Muscle of arm (tissue), 12 donors: ENCODE data around the gene CSF1. TPM values are rescaled to one million over a fixed set of nuclear protein-coding genes. Genes with fewer than 3 reads are reported as not detected.
"Not testable (repeated sequence)": the region's sequence is repeated elsewhere in the genome, so short reads cannot be mapped to it uniquely, and the experiment has no call there.

Source experiments
- DNase-seq: peaks from one replicate; pipeline ENCODE4 v3.0.0-alpha.2; 2013
- polyA plus RNA-seq, 12 donors: library from polyadenylated mRNA; unstranded; fragments of 120-200 nt; gene quantifications; one replicate each; pipeline ENCODE4 v1.2.1, GENCODE V29; 2013; ENCODE audit not compliant: insufficient read length in 12 of 12

CSF1 gene
- polyA plus RNA-seq, 12 donors = 6.0 to 17.8 (median 8.8) TPM; not detected in 1

DNA sequence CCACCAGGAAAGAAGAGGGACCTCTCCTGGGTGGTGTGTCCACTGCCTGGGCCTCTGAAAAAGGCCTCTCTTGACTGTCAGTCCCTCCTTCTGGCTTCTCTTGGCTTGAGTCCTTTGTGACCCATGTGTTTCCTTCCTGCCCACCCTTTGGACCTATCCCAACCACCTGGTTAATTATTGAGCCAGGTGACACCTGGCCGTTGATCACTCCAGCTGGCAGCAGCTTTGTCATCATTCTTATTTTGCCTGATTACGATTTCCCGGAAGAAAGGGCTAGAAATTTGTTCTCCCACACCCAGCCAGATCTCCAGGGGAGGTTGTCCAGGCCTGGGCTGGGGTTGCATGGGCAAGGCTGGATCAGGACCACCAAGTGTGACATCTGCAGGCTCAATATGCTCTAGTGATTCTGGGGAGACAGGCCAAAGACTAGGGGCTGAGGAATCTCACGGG lies 24.8 kb downstream of the CSF1 start:
- DNase-seq = no peak

DNA sequence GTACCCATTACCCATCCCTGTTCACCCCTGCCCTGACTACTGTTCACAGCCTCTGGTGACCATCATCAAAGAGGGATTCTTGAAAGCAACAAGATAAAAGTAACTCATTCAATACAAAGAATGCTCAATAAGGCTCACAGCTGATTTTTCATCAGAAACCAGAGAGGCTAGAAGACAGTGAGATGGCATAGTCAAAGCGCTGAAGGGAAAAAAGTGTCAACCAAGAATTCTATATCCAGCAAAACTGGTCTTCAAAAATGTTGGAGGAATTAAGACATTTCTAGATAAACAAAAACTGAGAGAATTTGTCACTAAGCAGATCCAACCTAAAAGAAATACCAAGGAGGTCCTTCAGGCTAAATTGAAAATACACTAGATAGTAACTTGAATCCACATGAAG lies 27.1 kb downstream of the CSF1 start:
- no peak for DNase-seq

DNA sequence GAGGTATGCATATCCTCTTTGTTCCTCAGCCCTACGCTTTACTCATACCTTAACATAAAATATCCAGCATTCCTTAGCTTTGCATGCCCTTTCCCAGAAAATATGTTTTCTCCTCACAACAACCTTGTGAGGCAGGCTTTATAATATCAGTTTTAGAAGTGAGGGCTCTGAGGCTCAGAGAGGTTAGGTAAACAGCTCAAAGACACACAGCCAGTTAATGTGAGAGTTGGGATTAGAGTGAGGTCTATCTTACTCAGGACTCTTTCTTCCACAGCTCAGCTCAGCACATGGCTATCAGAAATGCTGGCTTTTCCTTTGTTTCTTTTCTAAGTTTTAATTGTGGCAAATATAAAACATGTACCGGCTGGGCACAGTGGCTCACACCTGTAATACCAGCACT lies 27.9 kb downstream of the CSF1 start:
- no peak for DNase-seq

DNA sequence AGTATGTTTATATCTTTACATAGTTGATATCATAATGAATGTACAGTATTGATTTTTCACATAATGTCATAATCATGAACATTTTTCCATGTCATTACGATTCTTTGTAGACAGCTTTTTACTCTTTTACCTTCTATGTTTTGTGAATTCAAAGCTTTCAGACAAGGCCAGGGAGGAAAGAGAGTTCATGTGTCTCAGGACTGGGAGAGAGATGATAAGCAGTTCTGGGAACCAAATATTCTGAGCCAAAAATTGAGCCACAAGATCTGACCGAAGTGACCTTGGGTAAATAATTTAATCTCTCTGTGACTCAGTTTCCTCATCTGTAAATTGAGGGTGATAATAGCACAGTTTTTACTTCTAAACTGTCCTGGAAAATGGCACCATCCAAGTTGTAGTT lies 31.8 kb downstream of the CSF1 start:
- DNase-seq = no peak

DNA sequence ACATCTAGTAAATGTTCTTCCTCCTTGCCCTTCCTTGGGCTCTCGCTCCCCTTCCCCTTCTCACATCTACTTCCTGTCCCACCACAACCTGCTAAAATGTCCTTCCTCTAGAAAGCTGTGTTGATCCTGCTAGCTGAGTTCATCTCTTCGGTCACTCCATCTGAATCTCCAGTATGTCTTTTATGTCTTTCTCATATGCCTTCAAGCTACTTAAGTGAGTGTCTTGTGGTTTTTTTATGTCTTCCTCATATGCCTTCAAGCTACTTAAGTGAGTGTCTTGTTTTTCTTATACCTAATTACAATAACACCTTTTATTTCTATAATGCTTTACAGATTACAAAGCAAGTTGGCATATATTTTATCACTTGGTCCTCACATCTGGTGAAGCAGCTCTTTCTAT lies 33.9 kb downstream of the CSF1 start:
- no peak for DNase-seq

DNA sequence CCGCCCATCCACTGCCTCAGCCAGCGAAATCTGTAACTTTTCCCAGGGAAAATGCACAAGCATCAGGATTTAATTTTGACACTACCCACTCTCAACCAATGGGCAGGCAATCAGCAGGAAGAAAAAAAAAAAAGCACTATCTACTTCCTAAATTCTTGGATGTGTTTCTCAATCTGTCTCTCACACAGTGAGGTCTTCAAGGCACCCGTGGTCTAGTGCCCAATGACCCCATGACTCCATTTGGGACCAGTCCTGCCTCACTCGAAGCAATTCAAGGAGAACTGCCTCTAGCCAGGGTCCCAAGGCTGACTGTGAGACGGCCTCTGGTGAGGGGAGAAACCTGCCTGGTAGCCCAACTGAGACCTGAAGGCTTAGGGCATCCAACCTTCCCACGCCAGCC lies 35.9 kb downstream of the CSF1 start:
- no peak for DNase-seq

DNA sequence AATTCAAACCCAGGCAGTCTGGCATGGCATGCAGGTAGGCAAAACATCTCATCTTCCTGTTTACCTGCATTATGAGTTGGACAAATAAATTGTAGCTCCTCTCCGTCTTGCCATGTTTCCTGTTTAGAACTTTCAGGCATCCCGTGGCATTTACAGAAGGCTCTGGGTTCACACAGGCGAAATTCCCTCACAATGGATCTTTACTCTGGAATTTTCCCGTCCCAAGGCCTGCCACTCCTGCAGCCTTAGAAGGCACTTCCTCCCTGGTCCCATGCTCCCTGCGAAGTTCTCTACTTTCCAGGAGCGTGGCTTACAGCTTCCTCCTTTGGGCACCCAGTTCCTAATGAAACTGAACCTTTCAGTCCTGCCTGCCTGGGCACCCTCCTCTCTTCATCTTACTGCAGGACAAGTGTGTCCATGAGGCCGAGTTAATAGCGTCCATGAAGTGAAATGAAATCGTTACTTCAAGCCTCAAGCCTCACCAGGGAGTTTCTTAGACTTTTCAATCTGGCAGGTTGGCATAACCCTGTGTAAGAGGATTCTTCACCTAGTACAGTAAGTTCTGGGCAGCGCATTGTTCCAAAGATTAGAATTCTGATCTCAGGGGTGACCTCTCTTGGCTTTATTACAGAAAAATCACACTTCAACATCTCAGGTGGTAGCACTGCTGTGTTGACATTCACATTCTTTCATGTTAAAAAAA lies 37.1 kb downstream of the CSF1 start:
- no peak for DNase-seq

DNA sequence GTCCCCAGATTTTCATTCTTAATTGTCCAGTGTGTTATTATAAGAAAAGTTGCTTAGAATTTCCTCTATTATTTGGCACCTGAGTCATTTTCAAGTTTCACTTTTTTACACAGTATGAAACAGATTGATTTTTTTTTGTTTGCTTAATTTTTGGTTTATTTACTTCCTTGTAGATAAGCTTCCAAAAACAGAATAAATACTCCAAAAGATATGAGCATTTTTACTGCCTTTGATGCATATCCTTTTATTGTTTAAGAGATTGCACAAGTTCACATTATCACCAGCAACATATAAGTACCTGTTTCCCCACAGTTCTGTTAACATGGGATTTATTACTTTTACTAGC lies 37.6 kb downstream of the CSF1 start:
- no peak for DNase-seq

DNA sequence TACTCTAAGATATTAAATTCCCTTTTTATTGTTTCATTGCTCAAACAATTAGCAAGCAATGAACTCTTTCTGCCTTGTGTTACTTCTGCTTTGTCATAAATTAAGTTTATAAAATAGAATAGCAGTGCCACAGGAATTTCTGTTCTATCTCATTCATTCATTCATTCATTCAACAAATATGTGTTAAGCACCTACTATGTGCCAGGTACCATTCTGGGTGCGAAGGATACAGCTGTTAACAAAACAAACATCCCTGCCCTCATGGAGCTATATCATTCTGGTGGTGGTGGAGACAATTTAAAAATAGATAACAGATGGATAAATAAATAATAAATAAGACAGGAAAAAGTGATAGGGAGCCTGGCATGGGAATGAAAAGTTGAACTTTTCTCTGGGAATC lies 39.4 kb downstream of the CSF1 start:
- no peak for DNase-seq

DNA sequence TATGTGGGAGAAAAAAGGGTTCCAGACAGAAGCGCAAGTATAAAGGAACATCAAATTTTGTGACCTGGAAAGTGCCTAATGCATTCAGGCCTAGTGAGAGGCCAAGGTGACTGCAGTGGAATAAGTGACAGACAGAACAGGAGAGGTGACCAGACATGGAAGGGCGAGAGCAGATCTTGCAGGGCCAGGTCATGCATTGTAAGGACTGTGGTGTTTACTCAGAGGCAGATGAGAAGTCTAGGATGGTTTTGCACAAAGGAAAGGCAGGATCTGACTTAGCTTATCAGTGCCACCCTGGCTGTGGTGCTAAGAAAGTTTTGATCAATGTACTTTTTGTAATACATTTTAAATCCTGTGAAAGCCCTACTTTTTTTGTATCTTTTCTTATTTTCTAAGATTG lies 39.9 kb downstream of the CSF1 start:
- no peak for DNase-seq

DNA sequence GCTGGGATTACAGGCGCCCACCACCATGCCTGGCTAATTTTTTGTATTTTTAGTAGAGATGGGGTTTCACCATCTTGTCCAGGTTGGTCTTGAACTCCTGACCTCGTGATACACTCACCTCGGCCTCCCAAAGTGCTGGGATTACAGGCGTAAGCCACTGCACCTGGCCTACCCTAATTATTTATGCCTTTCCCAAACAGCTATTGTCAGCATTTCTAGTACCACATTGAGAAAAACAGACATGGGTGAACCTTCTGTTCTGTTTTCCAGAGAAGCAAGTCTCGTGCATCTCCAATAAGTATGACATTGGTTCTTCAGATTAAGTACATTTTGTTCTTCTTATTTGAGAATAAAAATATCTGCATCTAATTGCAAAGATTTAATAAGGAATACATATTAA lies 40.9 kb downstream of the CSF1 start:
- not testable (repeated sequence) for DNase-seq

DNA sequence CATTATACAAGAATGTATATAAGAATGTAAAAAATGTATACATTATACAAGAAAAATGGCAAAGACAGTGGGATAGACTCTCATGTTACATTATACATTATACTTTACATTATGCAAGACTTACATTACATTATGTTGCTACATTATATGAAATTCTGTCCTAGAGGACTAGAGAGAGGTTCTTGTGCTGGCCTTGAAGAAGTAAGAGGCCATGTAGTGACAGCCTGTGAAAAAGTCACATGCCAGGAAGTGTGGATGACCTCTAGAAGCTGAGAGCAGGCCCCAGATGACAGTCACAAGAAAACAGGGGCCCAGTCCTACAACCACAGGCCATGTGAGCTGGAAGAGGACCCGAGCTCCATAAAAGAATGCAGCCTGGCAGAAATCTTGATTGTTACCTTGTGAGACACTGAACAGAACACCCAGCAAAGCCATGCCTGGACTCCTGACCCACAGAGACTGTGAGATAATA lies 43.4 kb downstream of the CSF1 start:
- DNase-seq = no peak

DNA sequence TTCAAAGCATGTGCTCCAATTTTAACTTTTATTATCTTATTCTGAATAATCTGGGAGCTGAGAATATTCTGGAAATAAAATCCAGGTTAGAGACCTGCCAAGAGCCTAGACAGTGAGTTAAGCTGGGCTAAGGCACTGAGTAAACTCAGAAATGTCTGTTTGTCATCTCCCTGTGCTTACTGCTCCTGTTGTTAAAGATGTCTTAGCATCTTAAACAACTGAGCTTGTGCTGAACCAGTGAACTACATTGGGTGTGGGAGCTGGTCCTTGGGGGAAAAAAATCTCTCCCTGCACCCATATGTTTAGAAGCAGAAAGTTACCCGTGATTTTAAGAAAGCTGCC lies 49.0 kb downstream of the CSF1 start:
- DNase-seq = no peak

DNA sequence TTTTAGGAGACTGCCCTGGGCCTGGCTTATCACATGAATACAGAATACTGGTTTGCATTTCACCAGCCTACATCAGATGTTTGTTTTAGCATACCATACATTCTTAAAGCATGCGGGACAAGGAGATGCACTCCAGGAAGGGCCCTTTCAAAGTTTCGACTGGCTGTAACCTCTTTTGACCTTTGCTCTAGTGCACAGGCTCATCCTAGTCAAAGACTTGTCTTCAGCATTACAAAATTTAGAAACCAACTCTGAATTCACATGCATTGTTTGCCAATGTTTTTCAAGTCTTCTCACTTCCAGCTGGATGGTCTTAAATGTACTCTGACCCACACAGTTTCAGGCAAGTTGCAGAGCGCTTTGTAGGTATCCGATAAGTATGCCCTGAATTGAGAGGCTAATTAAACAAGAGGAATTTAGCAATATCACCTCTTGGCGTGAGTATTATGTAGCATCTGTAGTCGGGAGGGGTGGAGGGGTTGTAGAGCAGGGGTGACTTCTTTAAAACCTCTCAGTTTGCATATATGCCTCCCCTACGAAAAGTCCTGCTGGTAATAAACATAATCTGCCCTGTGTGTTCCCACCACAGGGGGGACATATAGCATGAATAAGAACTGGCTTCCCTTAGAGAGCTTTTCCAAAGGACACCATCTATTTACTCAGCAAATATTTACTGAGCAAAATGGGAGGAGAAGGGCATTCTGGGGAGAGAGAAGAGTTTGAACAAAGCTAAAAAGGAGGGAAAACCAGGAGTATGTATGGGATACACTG lies 49.5 kb downstream of the CSF1 start:
- DNase-seq = no peak

DNA sequence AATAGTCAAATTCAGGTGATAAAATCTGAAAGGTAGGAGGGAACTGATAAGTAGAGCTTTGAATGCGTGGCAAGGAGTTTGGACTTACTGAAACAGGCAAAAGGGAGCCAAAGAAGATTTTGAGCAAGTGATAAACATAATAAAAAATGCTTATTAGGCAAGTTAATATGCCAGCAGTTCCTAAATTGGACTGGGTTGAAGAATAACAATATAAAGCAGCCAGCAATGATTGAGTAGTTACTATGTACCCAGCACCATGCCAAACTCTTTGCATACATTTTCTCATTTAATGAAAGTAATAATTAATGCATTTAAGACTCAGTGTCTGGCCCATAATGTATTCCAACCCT lies 50.1 kb downstream of the CSF1 start:
- DNase-seq = no peak

DNA sequence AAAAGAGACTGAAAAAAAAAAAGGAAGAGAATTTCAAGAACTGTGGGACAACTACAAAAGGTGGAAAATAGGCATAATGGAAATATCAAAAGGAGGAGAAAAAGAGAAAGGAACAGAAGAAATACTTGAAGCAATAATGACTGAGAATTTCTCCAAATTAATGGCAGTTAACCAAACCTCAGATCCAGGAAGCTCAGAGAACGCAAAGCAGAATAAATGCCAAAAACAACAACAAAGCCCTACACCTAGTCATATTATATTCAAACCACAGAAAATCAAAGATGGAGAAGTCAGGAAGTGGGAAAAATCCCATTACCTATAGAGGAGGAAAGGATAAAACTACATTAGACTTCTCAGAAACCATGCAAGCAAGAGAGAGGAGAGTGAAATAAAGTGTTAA lies 53.2 kb downstream of the CSF1 start:
- no peak for DNase-seq

DNA sequence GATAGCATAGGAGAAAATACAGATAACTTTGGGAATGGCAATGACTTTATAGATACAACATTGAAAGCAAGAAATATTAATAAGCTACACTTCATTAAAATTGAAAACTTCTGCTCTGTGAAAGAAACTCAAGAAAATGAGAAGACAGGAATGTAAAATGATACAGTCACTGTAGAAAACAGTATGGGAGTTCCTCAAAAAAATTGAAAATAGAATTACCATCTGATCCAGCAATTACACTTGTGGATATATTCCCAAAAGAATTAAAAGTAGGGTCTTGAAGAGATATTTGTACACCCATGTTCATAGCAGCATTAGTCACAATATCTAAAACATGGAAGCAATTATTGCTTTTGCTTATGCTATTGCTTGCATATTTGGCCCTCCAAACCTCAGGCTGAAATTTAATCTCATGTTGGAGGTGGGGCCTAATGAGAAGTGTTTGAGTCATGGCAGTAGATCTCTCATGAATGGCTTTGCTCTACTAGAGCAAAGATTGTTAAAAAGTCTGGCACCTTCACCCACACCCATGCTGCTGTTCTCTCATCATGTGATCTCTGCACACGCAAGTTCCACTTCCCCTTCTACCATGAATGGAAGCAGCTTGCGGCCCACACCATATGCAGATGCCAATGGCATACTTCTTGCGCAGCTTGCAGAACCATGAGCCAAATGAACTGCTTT lies 58.6 kb downstream of the CSF1 start:
- DNase-seq = no peak

DNA sequence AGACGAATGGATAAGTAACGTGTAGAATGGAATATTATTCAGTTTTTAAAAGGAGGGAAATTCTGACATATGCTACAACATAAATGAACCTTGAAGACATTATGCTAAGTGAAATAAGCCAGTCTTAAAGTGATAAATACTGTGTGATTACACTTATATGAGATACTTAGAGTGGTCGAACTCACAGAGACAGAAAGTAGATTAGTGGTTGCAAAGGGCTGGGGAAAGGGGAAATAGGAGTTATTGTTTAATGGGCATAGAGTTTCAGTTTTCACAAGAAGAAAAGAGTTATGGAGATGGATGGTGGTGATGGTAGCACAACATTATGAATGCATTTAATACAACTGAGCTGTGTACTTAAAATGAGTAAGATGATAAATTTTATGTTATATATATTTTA lies 59.3 kb downstream of the CSF1 start:
- DNase-seq = no peak

DNA sequence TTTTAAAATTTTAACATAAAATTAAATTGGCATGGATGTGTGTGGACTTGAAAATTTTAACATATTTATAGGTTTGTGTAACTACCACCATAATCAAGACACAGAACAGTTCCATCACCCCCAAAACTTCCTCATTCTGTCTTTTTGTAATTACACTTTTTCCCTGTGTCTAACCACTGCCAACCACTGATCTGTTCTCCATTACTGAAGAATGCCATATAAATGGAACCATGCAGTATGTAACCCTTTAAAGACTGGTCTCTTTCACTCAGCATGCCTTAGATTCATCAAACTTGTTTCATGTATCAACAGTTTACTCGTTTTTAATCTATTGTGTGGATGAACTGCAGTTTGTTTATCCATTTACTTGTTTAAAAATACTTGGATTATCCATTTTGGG lies 60.9 kb downstream of the CSF1 start:
- DNase-seq = no peak

DNA sequence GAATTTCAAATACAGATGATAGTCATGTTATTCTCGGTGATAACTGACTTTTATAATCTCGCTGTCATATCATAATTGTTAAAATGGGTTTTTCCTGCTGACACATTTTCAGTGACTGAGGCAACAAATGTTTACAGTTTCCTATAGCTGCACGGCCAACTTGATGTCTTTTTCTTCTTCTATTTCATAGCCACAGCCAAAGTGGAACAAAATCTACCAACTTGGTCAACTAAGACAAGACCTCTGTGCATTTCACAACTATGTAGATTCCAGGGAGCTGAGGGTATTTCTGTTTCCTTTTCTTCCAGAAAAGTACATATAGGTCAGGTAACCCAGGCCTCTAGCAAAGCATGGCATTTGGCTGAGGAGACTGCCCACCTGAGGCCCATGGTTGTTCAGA lies 63.5 kb downstream of the CSF1 start:
- DNase-seq = no peak

DNA sequence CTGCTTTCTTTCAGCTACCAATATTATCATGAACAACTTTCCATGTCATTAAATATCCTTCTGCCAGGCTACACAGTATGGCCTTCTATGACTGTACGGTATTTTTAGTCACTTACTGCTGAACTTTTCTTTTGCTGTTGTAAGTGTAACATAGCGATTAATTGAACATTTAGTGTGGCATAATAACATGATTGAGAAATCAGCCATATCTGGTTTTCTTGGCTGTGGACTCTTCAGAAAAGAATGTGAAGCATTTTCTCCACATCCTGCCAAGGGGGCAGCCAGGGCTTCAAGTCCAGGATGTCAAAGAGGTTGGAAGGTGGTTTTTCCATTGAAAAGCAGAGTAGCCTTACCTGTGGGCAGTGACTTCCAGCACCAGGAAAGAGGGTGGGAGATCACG lies 65.1 kb downstream of the CSF1 start:
- no peak for DNase-seq

DNA sequence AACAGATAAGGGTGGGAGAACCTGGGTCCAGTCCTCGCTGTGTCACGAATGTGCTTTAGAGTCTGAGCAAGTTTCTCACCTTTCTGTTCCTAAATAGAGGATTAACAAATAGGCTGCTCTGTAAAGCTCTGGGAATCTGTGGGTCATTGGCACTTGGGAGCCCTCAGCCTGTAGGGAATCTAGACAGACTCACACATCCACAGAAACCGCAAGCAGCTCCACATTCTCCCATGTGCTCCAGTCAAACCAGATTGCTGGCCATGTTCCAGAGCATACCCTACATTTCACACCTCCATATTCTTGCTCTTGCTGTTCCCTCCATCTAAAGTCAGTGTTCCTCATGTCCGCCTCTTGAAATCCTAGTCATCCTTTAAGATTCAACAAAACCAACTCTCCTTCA lies 66.1 kb downstream of the CSF1 start:
- no peak for DNase-seq

DNA sequence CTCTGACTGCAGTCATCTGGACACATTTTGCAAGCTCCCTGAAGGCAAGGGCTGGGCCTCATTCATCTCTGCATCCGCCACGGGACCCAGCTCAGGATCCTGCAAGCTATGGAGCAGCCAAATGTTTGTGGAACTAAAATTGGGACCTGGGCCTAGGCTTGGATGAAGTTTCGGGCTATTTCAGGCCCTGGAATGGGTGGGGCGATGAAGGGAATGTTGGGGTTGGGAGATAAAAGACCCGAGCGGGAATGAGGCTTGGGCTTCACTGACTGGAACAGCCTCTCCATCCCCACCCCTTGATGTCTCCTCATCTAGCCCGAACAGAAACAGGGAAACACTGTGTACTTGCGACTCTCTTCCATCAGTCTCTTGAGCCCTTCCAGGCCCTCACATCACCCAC lies 66.6 kb downstream of the CSF1 start:
- no peak for DNase-seq
